GM19372 (cell line): Measurements from ENCODE around the gene UCN3.

Experiments
- ATAC-seq: cut with Tn5 transposase; IDR thresholded peaks from one replicate; pipeline ENCODE4 v1.9.1; 2021; ENCODE audit warnings: mild to moderate bottlenecking, low read depth, moderate library complexity; ENCODE audit not compliant: unreplicated experiment

The UCN3 gene, protein sequence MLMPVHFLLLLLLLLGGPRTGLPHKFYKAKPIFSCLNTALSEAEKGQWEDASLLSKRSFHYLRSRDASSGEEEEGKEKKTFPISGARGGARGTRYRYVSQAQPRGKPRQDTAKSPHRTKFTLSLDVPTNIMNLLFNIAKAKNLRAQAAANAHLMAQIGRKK

GRCh38 chr10:5364890-5365338, at the start of gene UCN3:
UCN3 (plus strand) TSS chr10:5364966; CDS start chr10:5373721, 8,755 bp downstream.
- no peak for ATAC-seq

GRCh38 chr10:5317547-5318107, 47.1 kb upstream of the UCN3 start:
- no peak for ATAC-seq

GRCh38 chr10:5318148-5318547, 46.6 kb upstream of the UCN3 start:
- no peak for ATAC-seq

DNA sequence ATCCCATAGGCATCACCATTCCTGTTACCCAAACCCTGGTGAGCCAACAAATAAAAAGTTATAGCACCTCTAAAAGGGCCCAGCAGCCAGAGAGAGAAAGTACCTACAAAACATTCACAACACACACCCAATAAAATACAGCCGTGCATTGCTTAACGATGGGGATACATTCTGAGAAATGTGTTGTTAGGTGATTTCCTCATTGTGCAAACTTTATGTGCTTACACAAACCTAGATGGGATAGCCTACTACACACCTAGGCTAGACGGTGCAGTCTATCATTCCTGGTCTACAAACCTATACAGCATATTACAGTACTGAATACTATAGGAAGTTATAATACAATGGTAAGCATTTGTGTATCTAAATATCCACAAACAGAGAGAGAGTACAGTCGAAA, 44.9 kb upstream of the UCN3 start:
- no peak for ATAC-seq

GRCh38 chr10:5321273-5321672, 43.5 kb upstream of the UCN3 start:
- no peak for ATAC-seq

- ATAC-seq: no peak
Measured at GRCh38 chr10:5323446-5323845, 41.3 kb upstream of the UCN3 start.

- no peak for ATAC-seq
Measured at GRCh38 chr10:5325076-5325475, 39.7 kb upstream of the UCN3 start.

- ATAC-seq: no peak
Measured at GRCh38 chr10:5334196-5334880, 30.4 kb upstream of the UCN3 start.

DNA sequence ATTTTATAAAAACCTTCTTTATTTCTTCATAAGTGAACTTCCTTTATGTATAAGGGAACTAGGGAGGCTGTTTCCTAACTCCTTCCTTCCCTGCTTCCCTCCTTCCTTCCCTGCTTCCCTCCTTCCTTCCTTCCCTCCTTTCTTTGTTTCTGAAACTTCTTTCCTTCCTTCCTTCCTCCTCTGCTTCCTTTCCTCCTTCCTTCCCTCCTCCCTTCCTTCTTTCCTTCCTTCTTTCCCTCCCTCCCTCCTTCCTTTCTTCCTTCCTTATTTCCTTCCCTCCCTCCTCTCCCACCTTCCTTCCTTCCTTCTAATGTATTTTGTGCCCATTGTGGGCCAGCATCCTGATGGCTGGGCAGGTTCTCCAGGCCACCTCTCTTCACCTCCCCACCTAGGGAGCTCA, 26.8 kb upstream of the UCN3 start:
- no peak for ATAC-seq

DNA sequence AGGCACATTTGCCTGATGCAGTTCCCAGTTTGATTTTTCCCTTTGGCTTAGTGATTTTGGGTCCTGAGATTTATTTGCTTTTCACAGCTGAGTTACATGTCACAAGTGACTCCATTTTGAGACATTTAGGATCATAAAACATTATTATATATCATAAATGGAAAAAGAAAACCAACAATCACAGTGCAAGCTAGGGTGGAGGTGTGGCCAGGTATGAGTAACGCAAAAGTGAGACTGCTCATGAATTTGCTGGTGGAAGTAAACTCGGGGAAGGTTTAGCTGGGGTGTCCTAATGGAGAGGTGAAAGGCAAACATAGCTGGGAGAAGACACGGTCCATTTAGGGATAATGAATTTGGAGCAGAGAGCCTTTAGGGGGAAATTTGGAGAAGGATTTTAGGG, 21.7 kb upstream of the UCN3 start:
- no peak for ATAC-seq

DNA sequence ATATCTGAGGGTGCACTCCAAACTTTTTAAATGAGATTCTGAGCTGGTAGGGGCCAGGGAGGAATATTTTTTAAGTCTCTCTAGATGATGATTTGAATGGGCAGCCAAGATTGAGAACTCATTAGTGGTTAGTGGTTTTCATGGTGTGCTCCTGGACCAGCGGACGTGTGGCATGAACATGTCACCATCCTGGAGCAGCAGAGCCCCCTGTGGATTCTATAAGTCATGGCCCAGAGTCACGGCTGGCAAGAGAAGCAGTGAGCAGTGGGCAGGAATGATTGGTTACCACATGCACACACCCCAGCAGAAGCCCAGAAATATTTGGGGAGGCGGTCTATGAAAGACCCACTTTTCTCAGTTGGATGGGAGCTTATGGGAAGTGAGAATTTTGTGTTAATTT, 21.2 kb upstream of the UCN3 start:
- ATAC-seq: no peak

- ATAC-seq: no peak
Measured at GRCh38 chr10:5343979-5344378, 20.8 kb upstream of the UCN3 start.

DNA sequence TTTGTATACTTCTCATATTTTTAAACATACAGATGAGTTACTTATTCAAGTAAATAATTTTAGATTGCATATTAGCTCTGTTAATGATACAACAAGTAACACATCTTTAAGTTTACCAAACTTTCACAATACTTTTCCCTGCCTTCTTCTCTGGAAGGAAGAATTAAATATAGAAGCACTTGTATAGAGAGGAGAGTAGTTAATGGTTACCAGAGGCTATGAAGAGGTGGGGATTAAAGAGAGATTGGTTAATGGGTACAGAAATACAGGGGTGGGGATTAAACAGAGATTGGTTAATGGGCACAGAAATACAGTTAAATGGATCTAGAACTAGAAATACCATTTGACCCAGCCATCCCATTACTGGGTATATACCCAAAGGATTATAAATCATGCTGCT, 20.0 kb upstream of the UCN3 start:
- ATAC-seq: no peak

- no peak for ATAC-seq
Measured at GRCh38 chr10:5346881-5347280, 17.9 kb upstream of the UCN3 start.

DNA sequence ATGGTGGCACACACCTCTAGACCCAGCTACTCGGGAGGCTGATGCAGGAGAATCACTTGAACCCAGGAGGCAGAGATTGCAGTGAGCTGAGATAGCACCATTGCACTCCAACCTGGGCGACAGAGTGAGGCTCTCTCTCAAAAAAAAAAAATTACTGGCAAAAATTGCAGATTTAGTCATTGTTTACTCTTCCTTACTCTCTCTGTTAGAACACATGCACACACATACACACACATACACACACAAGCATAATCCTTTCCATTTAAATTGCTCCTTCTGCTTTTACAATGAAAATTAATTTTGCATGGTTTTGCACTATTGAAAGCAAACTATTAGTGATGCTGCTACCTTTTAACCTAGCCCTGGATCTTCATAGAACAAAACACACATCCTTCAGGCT, 15.4 kb upstream of the UCN3 start:
- ATAC-seq: no peak

DNA sequence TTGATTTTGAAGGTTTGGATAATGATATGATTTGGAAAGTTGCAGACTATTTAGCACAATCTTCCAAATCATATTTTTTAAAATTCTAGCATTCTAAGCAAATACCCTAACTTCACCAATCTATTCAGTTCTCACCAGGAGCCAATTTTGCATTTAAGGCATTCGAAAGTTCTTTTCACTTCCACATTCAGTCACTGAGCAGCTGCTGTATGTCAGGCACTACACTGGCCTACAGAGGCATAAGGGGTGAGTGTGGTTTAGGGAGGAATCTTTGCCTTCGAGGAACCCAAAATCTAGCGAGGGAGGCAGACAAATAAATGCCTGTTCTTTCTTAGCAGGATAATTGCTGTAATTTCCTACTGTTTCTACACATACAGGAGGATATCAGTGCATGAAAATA, 10.7 kb upstream of the UCN3 start:
- no peak for ATAC-seq

DNA sequence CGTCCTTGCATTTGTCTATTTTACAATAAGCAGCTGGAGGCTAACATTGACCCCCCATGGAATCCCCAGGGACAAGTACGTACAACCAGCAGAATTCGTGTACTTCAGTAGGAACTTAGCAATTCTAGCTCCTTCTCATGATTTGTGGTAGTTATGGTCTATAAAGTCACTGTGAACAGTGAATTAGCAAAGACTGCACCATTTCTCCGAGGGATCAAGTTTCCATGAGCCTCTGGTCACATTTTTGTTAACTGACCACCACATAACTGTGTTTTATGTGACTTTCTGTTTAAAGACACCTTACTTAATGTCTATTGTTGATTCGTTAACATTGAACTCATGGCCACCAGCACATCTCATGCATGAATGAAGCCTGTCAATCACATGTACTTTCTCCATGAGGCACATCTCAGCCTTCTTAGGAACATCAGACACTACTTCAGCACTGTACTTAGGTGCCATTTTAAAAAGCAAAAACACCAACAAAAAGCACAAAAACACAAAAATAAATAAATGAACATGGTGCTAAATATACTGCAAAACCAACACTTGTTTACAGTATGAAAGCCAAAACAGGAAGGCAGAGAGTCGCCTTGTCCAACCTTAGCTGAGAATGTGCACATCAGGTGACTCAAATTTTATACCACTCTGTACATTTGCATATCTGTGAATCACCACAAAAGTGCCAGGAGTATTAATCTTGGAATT, 9.0 kb upstream of the UCN3 start:
- ATAC-seq: no peak

GRCh38 chr10:5356302-5356763, 8.4 kb upstream of the UCN3 start:
- no peak for ATAC-seq

DNA sequence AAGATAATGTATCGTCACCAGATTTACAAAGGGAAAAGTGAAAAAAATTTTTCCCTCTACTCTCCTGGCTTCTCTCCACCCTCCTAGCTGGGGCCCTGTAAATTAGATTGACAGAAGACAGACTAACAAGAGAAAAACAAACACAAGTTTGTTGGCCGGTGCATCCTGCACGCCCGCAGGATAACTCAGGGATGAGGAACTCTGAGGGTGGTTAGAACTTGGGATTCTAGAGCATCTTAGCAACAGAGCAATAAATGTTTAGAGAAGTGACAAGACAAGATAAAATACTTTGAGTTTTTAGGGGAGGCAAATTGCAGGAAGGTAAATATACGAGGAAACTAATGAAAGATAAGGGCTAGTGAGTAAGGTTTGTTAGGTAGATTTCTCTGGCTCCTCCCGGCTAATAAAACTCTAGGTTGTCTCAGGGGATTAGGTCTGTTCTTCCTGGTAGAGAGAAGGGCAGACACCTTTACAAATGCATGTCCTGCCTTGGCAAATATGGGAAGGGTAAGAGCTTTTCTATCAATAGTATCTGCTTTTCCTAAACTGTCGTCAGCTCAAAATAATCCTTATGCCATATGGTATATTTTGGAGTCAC, 4.3 kb upstream of the UCN3 start:
- no peak for ATAC-seq

DNA sequence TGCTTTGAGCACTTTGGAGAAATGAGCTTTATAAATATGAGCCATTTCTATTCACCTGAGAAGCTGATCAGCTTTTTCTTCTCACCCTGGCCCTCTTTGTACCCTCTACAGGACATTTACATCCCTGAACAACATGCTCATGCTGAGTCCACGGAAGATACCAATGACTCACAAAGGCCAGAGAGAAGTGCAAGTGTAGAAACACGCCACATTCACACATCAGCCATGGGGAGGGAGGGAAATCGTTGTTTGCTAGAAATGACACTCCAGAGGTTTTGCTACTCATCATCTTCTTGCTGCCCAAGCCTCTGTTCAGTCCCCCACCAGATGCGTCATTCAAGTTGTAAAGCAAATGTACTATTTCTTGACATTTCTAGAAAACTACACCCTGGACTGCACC, 2.8 kb upstream of the UCN3 start:
- ATAC-seq: no peak

DNA sequence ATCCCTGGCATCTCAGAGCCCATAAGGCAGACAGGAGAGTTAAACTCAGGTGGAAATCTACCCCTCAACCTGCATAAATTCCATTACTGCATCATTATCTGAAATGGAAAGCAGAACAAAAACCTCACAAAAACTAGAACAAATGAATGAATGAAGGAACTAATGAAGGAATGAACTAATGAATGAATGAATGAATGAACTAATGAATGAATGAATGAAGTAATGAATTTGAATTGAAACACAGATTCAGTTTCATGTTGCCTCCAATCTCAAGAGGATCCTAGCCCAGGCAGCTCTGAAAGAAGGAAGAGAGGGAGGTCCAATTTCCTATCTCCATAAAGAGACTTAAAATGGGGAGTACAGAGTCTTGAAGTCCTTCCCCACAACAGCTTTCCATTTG, 1.9 kb upstream of the UCN3 start:
- ATAC-seq: no peak
